B cell (primary cell): ENCODE data around the gene METTL8. TPM values are rescaled to one million over a fixed set of nuclear protein-coding genes. Genes with fewer than 3 reads are reported as not detected.

Experiments
- ATAC-seq: fragments of 200-7000 bp; cut with Tn5 transposase; one replicate; pipeline ENCODE4 v1.10.0; 2021; ENCODE audit warnings: low read depth, mild to moderate bottlenecking, moderate number of reproducible peaks, moderate library complexity
- CTCF ChIA-PET: fragments of 350-600 bp; sonication (Branson Sonifier 250); formaldehyde crosslinking; loops from one replicate; lab custom pipeline; 2021; ENCODE audit warnings: antibody characterized with exemption, inconsistent platforms; lab: Charles Lee
- POLR2A ChIA-PET: fragments of 350-600 bp; sonication (Branson Sonifier 250); formaldehyde crosslinking; loops from one replicate; lab custom pipeline; 2021; ENCODE audit warnings: antibody characterized with exemption; lab: Charles Lee
- DNase-seq: peaks from one replicate; pipeline ENCODE4 v3.0.0; 2013
- H2AFZ ChIP-seq: 2 replicates; pipeline ENCODE4 v1.6.1; 2012; ENCODE audit warnings: mild to moderate bottlenecking, low read depth, low read length; ENCODE audit not compliant: insufficient read depth, poor library complexity, severe bottlenecking
- H3K27ac ChIP-seq, 2 donors: 1 replicate in 1 of 2; 2 replicates in 1 of 2; pipeline ENCODE4 v1.5.1; 2012 to 2013; ENCODE audit warnings: low read length in 2 of 2, mild to moderate bottlenecking in 2 of 2, moderate library complexity in 1 of 2
- H3K27me3 ChIP-seq, 4 experiments: fragments of 200-600 bp in 1 of 4; sonication (generic) in 1 of 4; replicated peaks in 1 of 4; 1 replicate in 2 of 4; 2 replicates in 2 of 4; pipeline versions ENCODE4 v1.6.1 to v1.7.0; 2013 to 2016; ENCODE audit warnings: low read length in 3 of 4, mild to moderate bottlenecking in 2 of 4, mixed read lengths in 1 of 4, moderate library complexity in 1 of 4; ENCODE audit not compliant: insufficient read depth in 4 of 4, control insufficient read depth in 3 of 4; ENCODE audit errors: control extremely low read depth in 1 of 4
- H3K36me3 ChIP-seq, 2 experiments: replicated peaks in 1 of 2; 1 replicate in 1 of 2; 2 replicates in 1 of 2; pipeline versions ENCODE4 v1.6.1 to v1.7.1; 2013; ENCODE audit warnings: low read length in 1 of 2; ENCODE audit not compliant: insufficient read depth in 2 of 2, control insufficient read depth in 1 of 2; ENCODE audit errors: control extremely low read depth in 1 of 2, extremely low read depth in 1 of 2
- H3K4me1 ChIP-seq, 2 donors: fragments of 200-600 bp in 1 of 2; sonication (generic) in 1 of 2; 1 replicate in 1 of 2; 2 replicates in 1 of 2; pipeline versions ENCODE4 v1.5.1 to v1.6.1; 2013 to 2017; ENCODE audit warnings: low read length in 2 of 2; ENCODE audit not compliant: control insufficient read depth in 2 of 2, insufficient read depth in 2 of 2
- H3K4me2 ChIP-seq: replicated peaks from 2 replicates; pipeline ENCODE3; 2012; ENCODE audit warnings: mild to moderate bottlenecking, low read depth, low read length; ENCODE audit not compliant: poor library complexity, severe bottlenecking
- H3K4me3 ChIP-seq, 5 experiments: fragments of 200-600 bp in 1 of 5; sonication (generic) in 1 of 5; 1 replicate in 3 of 5; 2 replicates in 2 of 5; pipeline versions ENCODE4 v1.5.1 to v1.7.0; 2011 to 2016; ENCODE audit warnings: low read length in 4 of 5, mild to moderate bottlenecking in 4 of 5, low read depth in 2 of 5, control low read depth in 1 of 5, moderate library complexity in 1 of 5; ENCODE audit not compliant: insufficient read depth in 1 of 5; ENCODE audit errors: control extremely low read depth in 1 of 5, extremely low read depth in 1 of 5
- H3K79me2 ChIP-seq: fragments of 200-600 bp; sonication (generic); one replicate; pipeline ENCODE4 v1.6.0; 2016; ENCODE audit warnings: low read length; ENCODE audit not compliant: control insufficient read depth, insufficient read depth
- H3K9ac ChIP-seq: fragments of 200-600 bp; sonication (generic); 2 replicates; pipeline ENCODE4 v1.6.1; 2017; ENCODE audit warnings: mild to moderate bottlenecking, low read length, moderate library complexity
- H3K9me3 ChIP-seq, 3 donors: one replicate each; pipeline versions ENCODE4 v1.6.1 to v1.7.1; 2013; ENCODE audit warnings: low read length in 2 of 3; ENCODE audit not compliant: control insufficient read depth in 2 of 3, insufficient read depth in 1 of 3; ENCODE audit errors: control extremely low read depth in 1 of 3
- H4K20me1 ChIP-seq: 2 replicates; pipeline ENCODE4 v1.6.0; 2012; ENCODE audit warnings: mild to moderate bottlenecking, low read length; ENCODE audit not compliant: insufficient read depth, control insufficient read depth, poor library complexity, severe bottlenecking
- H3K27ac Mint-ChIP-seq: one replicate; pipeline ENCODE4 v1.8.0; 2021; ENCODE audit warnings: mixed read lengths
- H3K27me3 Mint-ChIP-seq: one replicate; pipeline ENCODE4 v1.8.0; 2021; ENCODE audit warnings: mixed read lengths
- H3K4me1 Mint-ChIP-seq: one replicate; pipeline ENCODE4 v1.8.0; 2021; ENCODE audit warnings: mixed read lengths
- H3K4me3 Mint-ChIP-seq: one replicate; pipeline ENCODE4 v1.8.0; 2021; ENCODE audit warnings: mixed read lengths
- H3K9me3 Mint-ChIP-seq: one replicate; pipeline ENCODE4 v1.8.0; 2022; ENCODE audit warnings: mixed read lengths; ENCODE audit not compliant: insufficient read depth
- EZH2 ChIP-seq: IDR thresholded peaks from 2 replicates; pipeline ENCODE4 v1.6.1; 2012; ENCODE audit warnings: borderline replicate concordance, low read depth, mild to moderate bottlenecking, moderate library complexity, low read length; ENCODE audit not compliant: insufficient read depth, poor library complexity, severe bottlenecking
- WGBS: methylation state at CpG from one replicate; pipeline ENCODE4 v1.1.5; 2013; ENCODE audit warnings: missing lambda C conversion rate; ENCODE audit not compliant: insufficient coverage; 5-methylcytosine and 5-hydroxymethylcytosine counted together
- intact Hi-C: fragments of 100-400 bp; cut with micrococcal nuclease; formaldehyde crosslinking; loops from one replicate; pipeline ENCODE4 v1.10.0; 2022
- polyA plus RNA-seq: library from polyadenylated mRNA; depleted of rRNA; stranded (reverse); fragments of >200 nt; gene quantifications from 2 replicates; pipeline ENCODE4 v1.2.3, GENCODE V29; 2012
- total RNA-seq, 2 donors: library from RNA; stranded (reverse); fragments of 120-200 nt in 1 of 2; gene quantifications; 1 replicate in 1 of 2; 2 replicates in 1 of 2; pipeline versions ENCODE4 v1.2.3 to v1.2.4, GENCODE V29; 2013 to 2022
- TF ChIP-seq, protein P1 (sequence below): fragments of 200-600 bp; IDR thresholded peaks from one replicate; pipeline ENCODE4 v1.8.0; 2022; ENCODE audit warnings: antibody characterized with exemption, mild to moderate bottlenecking

The METTL8 gene
- total and polyA plus RNA-seq, 2 donors (not counting 1 experiment from before 2014, with no cell fraction given), result 20.8 to 57.8 TPM

DNA sequence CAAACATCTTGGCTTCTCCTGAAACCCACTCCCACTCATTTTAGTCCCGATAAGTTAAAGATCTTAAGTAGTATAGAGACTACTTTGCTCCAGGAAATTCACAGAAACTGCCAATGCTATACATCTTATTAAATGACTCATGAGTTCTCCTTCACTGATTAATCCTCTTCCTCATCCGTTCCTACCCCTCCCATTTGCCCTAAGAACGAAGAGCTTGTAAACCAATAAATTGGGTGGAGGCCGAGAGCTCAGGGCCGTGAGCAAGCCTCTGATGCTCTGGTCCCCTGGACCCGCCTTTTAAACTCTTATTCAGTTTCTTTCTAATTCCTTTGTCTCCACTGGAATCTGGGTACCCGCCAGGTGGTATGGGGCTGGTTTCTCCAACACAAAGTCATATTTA, 68.6 kb downstream of the METTL8 start:
- Mint-ChIP-seq H3K27ac (no peak overlapping the region), H3K27me3 (no peaks in the 10 kb centered on the region), H3K4me1 (no peaks in the 10 kb centered on the region), H3K4me3 (no peak overlapping the region), H3K9me3 (peaks cover 12% of the 10 kb centered on the region)
- Histone ChIP-seq H2AFZ (no peak overlapping the region), H3K4me3 (no peak overlapping the region), H3K9me3 (peaks cover 4 to 17% (median 14%) of the 10 kb centered on the region in 3 donors), H3K9ac (no peak overlapping the region), H3K27me3 (no peaks in the 10 kb centered on the region), H3K27ac (no peak overlapping the region), H4K20me1 (no peaks in the 10 kb centered on the region), H3K4me2 (no peak overlapping the region), H3K4me1 (no peaks in the 10 kb centered on the region), H3K79me2 (peaks cover 5% of the 10 kb centered on the region), H3K36me3 (no peaks in the 10 kb centered on the region)
- intact Hi-C loops, result no loop called here
- WGBS, result 98% methylated on average over 5 of the region's 7 CpGs
- ATAC-seq (no peak), DNase-seq (no peak)
- ChIA-PET POLR2A (no interaction called here), CTCF (interaction anchor here (0.6 kb wide), 1 partner anchor 82 kb away, joined by 3 read pairs; no protein-coding TSS in a partner anchor)
- no peak for TF ChIP-seq EZH2
- TF ChIP-seq, protein P1, sequence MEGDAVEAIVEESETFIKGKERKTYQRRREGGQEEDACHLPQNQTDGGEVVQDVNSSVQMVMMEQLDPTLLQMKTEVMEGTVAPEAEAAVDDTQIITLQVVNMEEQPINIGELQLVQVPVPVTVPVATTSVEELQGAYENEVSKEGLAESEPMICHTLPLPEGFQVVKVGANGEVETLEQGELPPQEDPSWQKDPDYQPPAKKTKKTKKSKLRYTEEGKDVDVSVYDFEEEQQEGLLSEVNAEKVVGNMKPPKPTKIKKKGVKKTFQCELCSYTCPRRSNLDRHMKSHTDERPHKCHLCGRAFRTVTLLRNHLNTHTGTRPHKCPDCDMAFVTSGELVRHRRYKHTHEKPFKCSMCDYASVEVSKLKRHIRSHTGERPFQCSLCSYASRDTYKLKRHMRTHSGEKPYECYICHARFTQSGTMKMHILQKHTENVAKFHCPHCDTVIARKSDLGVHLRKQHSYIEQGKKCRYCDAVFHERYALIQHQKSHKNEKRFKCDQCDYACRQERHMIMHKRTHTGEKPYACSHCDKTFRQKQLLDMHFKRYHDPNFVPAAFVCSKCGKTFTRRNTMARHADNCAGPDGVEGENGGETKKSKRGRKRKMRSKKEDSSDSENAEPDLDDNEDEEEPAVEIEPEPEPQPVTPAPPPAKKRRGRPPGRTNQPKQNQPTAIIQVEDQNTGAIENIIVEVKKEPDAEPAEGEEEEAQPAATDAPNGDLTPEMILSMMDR, result no peak

DNA sequence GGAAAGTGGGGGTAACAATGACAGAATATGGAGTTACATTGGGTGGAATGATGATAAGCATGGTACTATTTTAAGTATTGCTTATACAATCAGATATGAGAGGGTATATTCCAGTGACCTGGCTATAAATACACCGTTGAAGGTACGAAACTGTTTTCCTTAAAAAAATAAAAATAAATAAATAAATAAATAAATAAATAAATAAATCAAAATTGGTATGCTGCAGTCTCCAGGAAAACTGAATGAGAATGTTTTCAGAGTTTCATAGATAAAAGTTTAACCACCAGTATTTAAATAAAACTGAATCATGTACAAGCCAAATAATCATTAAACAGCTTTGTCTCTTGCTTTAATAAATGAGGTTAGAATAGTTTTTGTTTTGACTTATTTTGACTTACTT, 71.4 kb downstream of the METTL8 start:
- H4K20me1 ChIP-seq, result no peaks in the 10 kb centered on the region
- no peak for TF ChIP-seq EZH2
- TF ChIP-seq, protein P1, result no peak
- peaks cover 4 to 17% (median 8%) of the 10 kb centered on the region in 3 donors for H3K9me3 ChIP-seq
- CTCF ChIA-PET, result interaction anchor here (0.7 kb wide), 1 partner anchor 48 kb away, joined by 4 read pairs; no protein-coding TSS in a partner anchor
- H3K4me2 ChIP-seq, result no peak overlapping the region
- POLR2A ChIA-PET, result interaction anchor here (0.7 to 1.8 kb wide), 3 partner anchors 28 to 43 kb away, joined by 3 to 5 read pairs (median 4); no protein-coding TSS in a partner anchor
- no peaks in the 10 kb centered on the region for H3K4me1 ChIP-seq
- intact Hi-C loops, result loop anchor here (5.0 kb wide), 1 partner anchor 35 kb away; no protein-coding TSS in a partner anchor
- no CpG with 5 or more reads among the region's 2 CpGs for WGBS
- no peaks in the 10 kb centered on the region for H3K36me3 ChIP-seq
- H3K4me1 Mint-ChIP-seq, result no peaks in the 10 kb centered on the region
- H3K9ac ChIP-seq, result no peak overlapping the region
- H3K9me3 Mint-ChIP-seq, result peaks cover 12% of the 10 kb centered on the region
- no peaks in the 10 kb centered on the region for H3K27me3 ChIP-seq
- DNase-seq, result no peak
- no peaks in the 10 kb centered on the region for H3K27me3 Mint-ChIP-seq
- H3K27ac Mint-ChIP-seq, result no peak overlapping the region
- no peak overlapping the region for H3K4me3 Mint-ChIP-seq
- ATAC-seq, result no peak
- H3K27ac ChIP-seq, result no peak overlapping the region
- H3K4me3 ChIP-seq, result no peak overlapping the region
- H3K79me2 ChIP-seq, result peaks cover 5% of the 10 kb centered on the region
- H2AFZ ChIP-seq, result no peak overlapping the region
